Loucy (cell line): ENCODE data around the gene EOMES.

Experiments
- H2AFZ ChIP-seq: fragments of 200-600 bp; sonication (generic); 2 replicates; pipeline ENCODE4 v1.6.0; 2016; ENCODE audit warnings: antibody characterized with exemption, mild to moderate bottlenecking, low read length, moderate library complexity
- H3F3A ChIP-seq: fragments of 200-600 bp; 2 replicates; pipeline ENCODE4 v1.6.0; 2016; ENCODE audit warnings: antibody characterized with exemption, low read depth, mild to moderate bottlenecking
- H3K27me3 ChIP-seq: fragments of 200-600 bp; sonication (generic); 2 replicates; pipeline ENCODE4 v1.6.1; 2014; ENCODE audit warnings: low read length, mild to moderate bottlenecking; ENCODE audit not compliant: insufficient read depth, poor library complexity, severe bottlenecking
- H3K36me3 ChIP-seq: fragments of 200-600 bp; sonication (generic); 2 replicates; pipeline ENCODE4 v1.6.1; 2016; ENCODE audit warnings: low read length; ENCODE audit not compliant: insufficient read depth
- H3K4me1 ChIP-seq: fragments of 200-600 bp; sonication (generic); 2 replicates; pipeline ENCODE4 v1.5.1; 2014; ENCODE audit warnings: low read length, mild to moderate bottlenecking; ENCODE audit not compliant: insufficient read depth, poor library complexity, severe bottlenecking
- H3K4me2 ChIP-seq: fragments of 200-600 bp; sonication (generic); 2 replicates; pipeline ENCODE4 v1.6.0; 2014; ENCODE audit warnings: antibody characterized with exemption, low read length, low read depth, mild to moderate bottlenecking; ENCODE audit not compliant: poor library complexity, severe bottlenecking
- H3K4me3 ChIP-seq: fragments of 200-600 bp; sonication (generic); 2 replicates; pipeline ENCODE4 v1.5.1; 2014; ENCODE audit warnings: low read length, mild to moderate bottlenecking, mixed read lengths; ENCODE audit not compliant: poor library complexity, severe bottlenecking
- H3K79me2 ChIP-seq: fragments of 200-600 bp; sonication (generic); 2 replicates; pipeline ENCODE4 v1.6.1; 2014; ENCODE audit warnings: low read length; ENCODE audit not compliant: insufficient read depth
- H3K9ac ChIP-seq: fragments of 200-600 bp; sonication (generic); 2 replicates; pipeline ENCODE4 v1.6.0; 2014; ENCODE audit warnings: mild to moderate bottlenecking, low read depth, low read length, moderate library complexity; ENCODE audit not compliant: poor library complexity, severe bottlenecking
- H3K9me2 ChIP-seq: fragments of 200-600 bp; sonication (generic); replicated peaks from 2 replicates; pipeline ENCODE4 v1.6.1; 2016; ENCODE audit warnings: low read depth, low read length, mixed read lengths
- H3K9me3 ChIP-seq: fragments of 200-600 bp; sonication (generic); 2 replicates; pipeline ENCODE4 v1.6.1; 2014; ENCODE audit warnings: mild to moderate bottlenecking, antibody characterized with exemption, low read length, low read depth; ENCODE audit not compliant: insufficient read depth
- H4K20me1 ChIP-seq: fragments of 200-600 bp; sonication (generic); 2 replicates; pipeline ENCODE4 v1.6.0; 2014; ENCODE audit warnings: antibody characterized with exemption, low read length, mild to moderate bottlenecking; ENCODE audit not compliant: insufficient read depth, poor library complexity, severe bottlenecking
- CTCF ChIP-seq: fragments of 200-600 bp; sonication (generic); conservative IDR thresholded peaks from 2 replicates; pipeline ENCODE4 v1.5.1; 2014; ENCODE audit warnings: mild to moderate bottlenecking, antibody characterized with exemption, low read length
- EZH2phosphoT487 ChIP-seq: fragments of 200-600 bp; IDR thresholded peaks from 2 replicates; pipeline ENCODE4 v1.6.1; 2018; ENCODE audit warnings: antibody characterized with exemption, mild to moderate bottlenecking, moderate library complexity, borderline replicate concordance

Gene EOMES

DNA sequence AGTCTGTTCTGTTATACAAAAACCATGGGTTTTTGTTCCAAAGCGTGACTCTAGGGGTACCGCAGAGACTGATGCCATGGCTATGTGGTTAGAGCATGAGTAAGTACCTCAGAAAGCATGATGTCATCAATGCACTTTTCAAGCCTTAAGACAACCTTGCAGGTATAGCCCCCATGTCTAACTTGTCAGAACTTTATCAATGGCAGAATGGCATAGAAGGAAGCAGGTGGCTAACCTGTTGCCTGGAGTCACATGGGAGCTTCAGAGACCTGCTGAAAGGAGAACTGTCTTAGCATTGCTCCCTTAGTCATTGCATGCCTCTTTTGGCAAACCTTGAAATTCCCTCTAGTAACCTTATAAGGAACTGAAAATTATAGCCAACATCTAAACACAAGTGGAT, 52.5 kb downstream of the EOMES start:
- Histone ChIP-seq H3K9me2 (no peaks in the 10 kb centered on the region), H3K79me2 (no peaks in the 10 kb centered on the region), H3K4me3 (no peak overlapping the region), H3K4me1 (no peaks in the 10 kb centered on the region), H4K20me1 (no peaks in the 10 kb centered on the region), H3K27me3 (no peaks in the 10 kb centered on the region), H2AFZ (no peak overlapping the region), H3F3A (no peaks in the 10 kb centered on the region), H3K4me2 (no peak overlapping the region), H3K36me3 (no peaks in the 10 kb centered on the region), H3K9ac (no peak overlapping the region), H3K9me3 (no peaks in the 10 kb centered on the region)
- TF ChIP-seq CTCF (no peak), EZH2phosphoT487 (no peak)

GRCh38 chr3:27667751-27668150, 54.4 kb downstream of the EOMES start:
- Histone ChIP-seq H3K9ac (no peak overlapping the region), H3K4me2 (no peak overlapping the region), H4K20me1 (no peaks in the 10 kb centered on the region), H3F3A (no peaks in the 10 kb centered on the region), H2AFZ (0 out of 2 replicates have a peak overlapping the region, but pooled peaks have one; percentile 55), H3K4me1 (no peaks in the 10 kb centered on the region), H3K4me3 (no peak overlapping the region), H3K27me3 (no peaks in the 10 kb centered on the region), H3K9me3 (no peaks in the 10 kb centered on the region), H3K9me2 (no peaks in the 10 kb centered on the region), H3K36me3 (no peaks in the 10 kb centered on the region), H3K79me2 (no peaks in the 10 kb centered on the region)
- TF ChIP-seq CTCF (no peak), EZH2phosphoT487 (no peak)

DNA sequence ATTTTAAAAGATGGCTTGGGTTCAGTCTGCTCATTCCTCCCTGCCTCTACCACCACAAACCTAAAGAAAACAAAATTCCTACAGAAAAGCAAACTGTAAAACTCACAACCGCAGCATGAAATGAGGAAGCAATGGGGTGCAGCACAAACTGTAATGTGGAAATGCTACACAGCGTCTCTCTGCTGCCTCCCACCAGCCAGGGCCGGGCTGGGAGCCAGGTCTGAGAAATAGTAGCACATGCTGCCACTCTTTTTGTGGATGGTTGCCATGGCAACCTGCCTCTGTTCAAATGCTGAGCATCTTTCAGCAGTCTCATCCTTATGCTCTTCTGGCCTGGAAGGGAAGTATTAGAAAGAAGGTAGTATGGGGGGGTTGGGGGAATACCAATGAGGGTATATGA, 55.4 kb downstream of the EOMES start:
- no peaks in the 10 kb centered on the region for H3F3A ChIP-seq
- H3K9ac ChIP-seq: no peak overlapping the region
- H2AFZ ChIP-seq: no peak overlapping the region
- TF ChIP-seq CTCF (no peak), EZH2phosphoT487 (no peak)
- H3K4me2 ChIP-seq: no peak overlapping the region
- no peaks in the 10 kb centered on the region for H4K20me1 ChIP-seq
- no peaks in the 10 kb centered on the region for H3K9me2 ChIP-seq
- H3K27me3 ChIP-seq: no peaks in the 10 kb centered on the region
- H3K79me2 ChIP-seq: no peaks in the 10 kb centered on the region
- no peaks in the 10 kb centered on the region for H3K36me3 ChIP-seq
- H3K9me3 ChIP-seq: no peaks in the 10 kb centered on the region
- no peak overlapping the region for H3K4me3 ChIP-seq
- H3K4me1 ChIP-seq: no peaks in the 10 kb centered on the region
